GM21528 (cell line): Measurements from ENCODE around the gene SP2.

Experiments
- ATAC-seq: cut with Tn5 transposase; IDR thresholded peaks from one replicate; pipeline ENCODE4 v1.9.1; 2021; ENCODE audit warnings: mild to moderate bottlenecking, moderate library complexity; ENCODE audit not compliant: unreplicated experiment, low FRiP score

The SP2 gene

GRCh38 chr17:47869114-47869513 is 26.9 kb upstream of the SP2 start:
- no peak for ATAC-seq

- ATAC-seq = no peak
Observed at GRCh38 chr17:47870056-47870455, 26.0 kb upstream of the SP2 start.

GRCh38 chr17:47871048-47871447 is 25.0 kb upstream of the SP2 start:
- ATAC-seq = no peak

- ATAC-seq = no peak
Observed at GRCh38 chr17:47872019-47872650, 23.9 kb upstream of the SP2 start.

GRCh38 chr17:47872651-47873161 is 23.3 kb upstream of the SP2 start:
- ATAC-seq = no peak

- ATAC-seq = no peak
Observed at GRCh38 chr17:47873200-47874090, 22.6 kb upstream of the SP2 start.

GRCh38 chr17:47875011-47875985 is 20.7 kb upstream of the SP2 start:
- ATAC-seq = no peak

- no peak for ATAC-seq
Observed at GRCh38 chr17:47877368-47878034, 18.5 kb upstream of the SP2 start.

- ATAC-seq = no peak
Observed at GRCh38 chr17:47878203-47879027, 17.6 kb upstream of the SP2 start.

- no peak for ATAC-seq
Observed at GRCh38 chr17:47879028-47879585, 16.9 kb upstream of the SP2 start.

- no peak for ATAC-seq
Observed at GRCh38 chr17:47879776-47880454, 16.1 kb upstream of the SP2 start.

GRCh38 chr17:47882247-47882646 is 13.8 kb upstream of the SP2 start:
- no peak for ATAC-seq

- ATAC-seq = no peak
Observed at GRCh38 chr17:47882695-47883588, 13.1 kb upstream of the SP2 start.

- no peak for ATAC-seq
Observed at GRCh38 chr17:47883589-47884426, 12.2 kb upstream of the SP2 start.

GRCh38 chr17:47884427-47884740 is 11.7 kb upstream of the SP2 start:
- ATAC-seq = no peak

GRCh38 chr17:47884905-47885730 is 10.9 kb upstream of the SP2 start:
- no peak for ATAC-seq
